ENCODE results near the gene KATNBL1.
"Not testable (repeated sequence)": the region's sequence is repeated elsewhere in the genome, so short reads cannot be mapped to it uniquely, and the experiment has no call there.

KATNBL1 gene

DNA sequence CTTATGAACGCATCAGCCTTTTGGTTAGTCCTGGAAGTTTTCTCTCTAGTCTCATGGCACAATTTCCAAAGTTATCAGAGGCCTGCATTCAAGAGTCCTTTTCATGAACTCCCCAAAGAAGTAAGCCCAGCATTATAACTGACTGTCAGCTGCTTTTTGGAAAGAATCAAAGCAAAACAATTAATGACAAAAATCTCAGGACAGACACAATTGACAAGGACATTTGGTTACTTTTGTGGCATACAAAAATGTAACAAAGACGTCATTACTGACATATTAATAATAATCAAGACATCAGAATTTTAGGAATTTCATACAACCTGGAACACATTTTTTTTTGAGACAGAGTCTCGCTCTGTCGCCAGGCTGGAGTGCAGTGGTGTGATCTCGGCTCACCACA is 21.2 kb downstream of the KATNBL1 start:
- no peak for DNase-seq

DNA sequence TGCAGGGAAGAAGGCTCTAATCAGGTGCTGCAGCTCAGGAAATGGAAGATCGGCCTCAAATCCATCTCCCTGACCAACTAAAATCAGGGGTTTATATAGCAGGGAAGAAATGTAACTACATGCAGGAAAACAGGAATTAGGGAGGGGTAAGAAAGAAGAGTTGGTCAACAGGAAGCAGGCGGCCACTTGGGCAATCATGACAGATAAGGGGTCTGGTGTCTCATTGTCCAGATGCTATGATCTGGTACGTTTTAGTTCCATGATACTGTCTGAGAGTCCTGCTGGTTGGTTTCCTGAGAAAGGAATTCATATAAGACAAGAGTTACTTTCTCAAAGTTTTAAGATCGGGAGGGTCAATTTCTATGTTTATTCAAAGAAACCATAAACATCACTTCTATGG is 24.2 kb downstream of the KATNBL1 start:
- DNase-seq, result no peak

DNA sequence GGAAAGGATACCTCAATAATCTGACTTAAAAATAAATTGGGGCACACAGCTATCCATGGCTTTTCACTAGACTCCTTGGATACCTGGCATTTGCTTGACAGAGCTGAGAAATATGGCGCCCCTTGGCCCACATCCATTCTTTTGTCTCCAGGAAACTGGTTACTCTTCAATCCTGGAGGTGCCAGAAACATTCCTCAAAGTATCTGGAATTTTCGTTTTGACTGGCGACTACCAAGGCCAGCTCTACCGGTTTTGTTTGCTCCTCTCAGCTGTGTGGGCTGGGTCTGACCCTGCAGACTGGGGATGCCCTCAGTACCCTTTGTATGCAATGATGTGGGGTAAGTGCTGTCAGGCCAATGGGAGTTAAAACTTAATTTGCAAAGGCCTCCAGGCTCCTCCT is 27.0 kb downstream of the KATNBL1 start:
- DNase-seq, result no peak

DNA sequence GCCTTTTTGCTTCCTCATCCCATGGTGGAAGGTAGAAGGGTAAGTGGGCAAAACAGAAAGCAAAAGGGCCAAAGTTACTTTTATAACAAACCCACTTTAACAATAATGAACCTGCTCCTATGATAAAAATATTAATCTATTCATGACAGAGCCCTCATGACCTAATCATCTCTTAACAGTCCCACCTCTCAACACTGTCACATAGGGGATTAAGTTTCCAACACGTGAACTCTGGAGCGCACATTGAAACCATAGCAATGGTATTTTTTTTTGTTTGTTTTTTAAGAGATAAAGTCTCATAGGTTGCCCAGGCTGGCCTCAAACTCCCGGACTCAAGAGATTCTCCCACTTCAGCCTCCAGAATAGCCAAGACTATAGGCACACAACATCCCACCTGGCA is 30.7 kb downstream of the KATNBL1 start:
- no peak for DNase-seq

DNA sequence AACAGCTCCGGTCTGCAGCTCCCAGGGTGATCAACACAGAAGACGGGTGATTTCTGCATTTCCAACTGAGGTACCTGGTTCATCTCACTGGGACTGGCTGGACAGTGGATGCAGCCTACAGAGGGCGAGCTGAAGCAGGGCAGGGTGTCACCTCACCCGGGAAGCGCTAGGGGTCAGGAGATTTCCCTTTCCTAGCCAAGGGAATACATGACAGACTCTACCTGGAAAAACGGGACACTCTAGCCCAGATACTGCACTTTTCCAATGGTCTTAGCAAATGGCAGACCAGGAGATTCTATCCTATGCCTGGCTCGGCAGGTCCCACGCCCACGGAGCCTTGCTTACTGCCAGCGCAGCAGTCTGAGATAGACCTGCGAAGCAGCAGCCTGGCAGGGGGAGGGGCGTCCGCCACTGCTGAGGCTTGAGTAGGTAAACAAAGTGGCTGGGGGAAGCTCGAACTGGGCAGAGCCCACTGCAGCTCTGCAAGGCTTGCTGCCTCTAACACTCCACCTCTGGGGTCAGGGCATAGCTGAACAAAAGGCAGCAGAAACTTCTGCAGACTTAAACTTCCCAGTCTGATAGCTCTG is 43.8 kb downstream of the KATNBL1 start:
- not testable (repeated sequence) for DNase-seq

DNA sequence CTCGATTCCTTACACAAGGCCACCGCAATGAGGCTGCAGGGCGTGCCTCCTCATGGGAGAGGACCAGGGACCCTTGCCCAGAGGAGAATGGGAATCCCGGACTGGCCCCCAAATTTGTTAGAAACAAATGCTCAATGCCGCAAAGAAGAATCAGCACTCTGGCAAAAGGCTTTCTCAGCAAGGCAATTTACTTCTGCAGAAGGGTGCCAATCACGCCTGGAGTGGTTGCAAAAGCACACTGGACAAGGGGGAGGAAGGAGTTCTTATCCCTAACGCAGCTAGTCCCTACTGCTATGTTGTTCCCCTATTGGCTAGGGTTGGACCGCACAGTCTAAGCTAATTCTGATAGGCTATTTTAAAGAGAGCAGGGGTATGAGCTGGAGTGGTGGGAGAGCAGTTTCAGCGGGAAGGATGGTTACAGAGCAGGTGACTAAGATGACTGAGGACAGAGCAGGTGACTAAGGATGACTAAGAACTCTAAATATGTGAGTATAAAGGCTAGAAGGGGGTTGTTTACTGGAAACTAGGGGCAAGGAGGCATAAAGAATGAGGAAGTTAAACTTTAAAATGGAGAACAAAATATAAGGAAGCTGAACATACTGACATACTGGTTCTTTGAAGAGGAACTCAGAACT is 48.5 kb downstream of the KATNBL1 start:
- no peak for DNase-seq

DNA sequence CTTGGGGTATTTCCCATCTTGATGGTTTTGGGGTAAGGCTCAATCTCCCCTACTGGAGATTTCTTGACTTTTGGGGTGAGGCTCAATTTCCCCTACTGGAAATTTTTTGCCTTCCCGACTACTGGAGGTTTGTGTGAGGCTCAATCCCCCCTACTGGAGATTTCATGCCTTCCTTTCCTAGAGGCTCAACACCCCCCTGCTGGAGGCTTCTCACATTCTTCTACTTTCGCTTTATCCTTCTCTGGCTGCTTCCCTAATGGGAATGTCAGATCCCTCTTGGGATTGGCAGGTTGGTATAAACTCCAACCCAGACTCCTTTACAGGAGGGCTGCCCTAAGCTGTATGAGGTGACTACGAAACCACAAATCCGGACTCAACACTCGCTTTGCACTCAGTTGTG is 49.2 kb downstream of the KATNBL1 start:
- no peak for DNase-seq

DNA sequence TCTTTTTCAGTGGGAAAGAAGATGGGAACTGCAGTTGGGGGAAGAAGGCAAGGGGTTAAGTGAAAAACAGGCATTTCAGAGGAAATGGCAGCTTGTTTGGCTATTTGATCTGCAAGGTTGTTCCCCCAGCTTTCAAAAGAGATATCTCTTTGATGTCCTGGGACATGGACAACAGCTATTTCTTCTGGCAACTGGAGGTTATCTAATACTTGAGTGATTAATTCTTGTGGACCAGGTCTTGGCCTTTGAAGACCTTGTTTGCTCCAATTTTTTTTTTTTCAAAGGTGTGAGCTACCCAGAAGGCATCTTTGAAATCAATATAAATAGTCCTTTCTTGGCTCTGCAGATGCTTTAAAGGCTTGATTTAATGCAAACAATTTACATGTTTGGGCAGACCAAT is 51.5 kb downstream of the KATNBL1 start:
- no peak for DNase-seq

DNA sequence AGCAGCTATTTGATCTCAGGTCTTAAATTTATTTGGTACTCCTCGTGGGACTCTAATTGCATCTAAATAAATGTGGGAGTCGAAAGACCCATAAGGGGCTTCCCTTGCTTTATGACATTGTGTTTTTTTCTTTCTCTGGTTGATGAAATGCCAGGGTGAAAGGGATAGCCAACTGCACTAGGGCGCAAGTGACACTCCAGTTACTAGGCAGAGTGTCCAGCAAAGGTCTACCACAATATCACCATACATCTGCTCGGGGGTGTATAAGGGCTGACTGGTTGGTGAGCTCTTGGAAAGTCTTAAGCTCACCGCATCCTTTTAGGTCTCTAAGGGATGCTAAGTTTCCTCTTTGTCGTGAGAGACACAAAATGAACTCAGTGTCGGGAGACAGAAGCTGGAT is 54.0 kb downstream of the KATNBL1 start:
- no peak for DNase-seq

DNA sequence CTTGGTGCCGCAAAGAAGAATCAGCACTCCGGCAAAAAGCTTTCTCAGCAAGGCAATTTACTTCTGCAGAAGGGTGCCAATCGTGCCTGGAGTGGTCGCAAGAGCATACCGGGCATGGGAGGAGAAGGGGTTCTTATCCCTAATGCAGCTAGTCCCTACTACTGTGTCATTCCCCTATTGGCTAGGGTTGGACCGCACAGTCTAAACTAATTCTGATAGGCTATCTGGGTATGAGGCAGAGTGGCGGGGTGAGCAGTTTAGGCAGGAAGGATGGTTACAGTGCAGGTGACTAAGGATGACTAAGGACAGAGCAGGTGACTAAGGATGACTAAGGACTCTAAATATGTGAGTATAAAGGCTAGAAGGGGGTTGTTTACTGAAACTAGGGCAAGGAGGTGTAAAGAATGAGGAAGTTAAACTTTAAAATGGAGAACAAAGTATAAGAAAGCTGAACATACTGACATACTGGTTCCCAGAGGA is 55.1 kb downstream of the KATNBL1 start:
- DNase-seq, result no peak

DNA sequence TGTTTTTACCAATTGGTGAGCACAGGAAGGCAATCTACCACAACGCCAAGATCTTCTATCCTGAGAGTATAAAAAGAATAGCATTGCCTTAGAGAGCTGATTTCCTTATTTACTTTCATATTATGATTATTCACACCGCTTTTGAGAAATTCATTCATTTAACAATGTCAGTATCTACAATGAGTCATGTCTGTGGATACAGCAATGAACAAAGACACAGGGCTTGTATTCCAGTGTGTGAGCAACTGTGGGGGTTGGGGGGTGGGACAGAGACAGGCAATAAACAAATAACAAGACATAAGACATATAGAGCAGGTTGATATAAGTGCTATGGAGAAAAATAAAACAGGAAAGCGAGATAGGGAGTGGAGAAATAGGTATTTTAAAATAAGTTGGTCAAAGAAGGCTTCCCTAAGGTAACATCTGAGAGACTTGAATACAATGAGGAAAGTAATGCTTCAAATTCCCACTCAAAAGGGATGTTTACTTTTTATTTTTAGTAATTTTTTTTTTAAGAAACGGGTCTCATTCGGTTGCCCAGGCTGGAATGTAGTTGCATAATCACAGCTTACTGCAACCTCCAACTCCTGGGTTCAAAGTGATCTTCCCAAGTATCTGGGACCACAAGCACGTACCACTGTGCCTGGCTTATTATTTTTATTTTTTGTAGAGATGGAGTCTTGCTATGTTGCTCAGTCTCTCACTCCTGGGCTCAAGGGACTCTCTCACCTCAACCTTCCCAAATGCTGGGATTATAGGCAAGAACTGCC is 62.3 kb downstream of the KATNBL1 start:
- DNase-seq, result no peak

DNA sequence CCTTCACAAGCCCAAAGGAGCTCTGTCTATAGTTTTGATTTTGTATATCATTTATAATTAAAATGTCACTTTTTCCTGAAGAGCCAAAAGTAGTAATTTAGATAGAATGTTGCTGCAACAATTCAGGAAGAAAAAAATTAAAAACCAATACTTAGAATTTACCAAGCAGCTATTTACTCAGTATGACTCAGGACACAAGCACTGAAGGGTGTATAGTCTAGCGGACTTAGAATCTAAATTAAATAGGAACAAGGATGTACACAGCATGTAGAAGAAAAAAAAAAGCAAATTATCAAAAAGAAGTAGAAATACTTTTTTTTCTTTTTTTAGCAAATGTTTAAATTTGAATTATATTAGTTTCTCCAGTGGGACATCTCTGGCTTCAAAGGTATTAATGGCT is 76.4 kb downstream of the KATNBL1 start:
- no peak for DNase-seq

DNA sequence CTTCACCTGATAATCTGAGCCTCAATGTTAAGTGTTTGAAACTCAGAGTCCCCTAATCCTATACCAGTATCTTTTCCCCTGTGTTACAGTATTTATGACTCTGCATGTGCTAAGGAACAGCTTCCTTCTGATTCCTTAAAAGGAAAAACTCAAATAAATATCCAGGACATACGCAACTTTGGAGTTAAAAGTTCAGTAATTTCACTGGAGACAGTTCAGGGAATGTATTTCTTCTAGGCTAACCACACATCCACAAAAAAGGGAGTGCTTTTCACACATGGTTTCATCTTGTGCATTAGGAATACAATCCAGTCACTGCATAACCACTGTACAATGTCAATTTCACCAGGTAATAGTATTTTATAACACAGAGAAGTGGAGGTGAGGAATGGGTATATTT is 77.0 kb downstream of the KATNBL1 start:
- DNase-seq, result no peak

DNA sequence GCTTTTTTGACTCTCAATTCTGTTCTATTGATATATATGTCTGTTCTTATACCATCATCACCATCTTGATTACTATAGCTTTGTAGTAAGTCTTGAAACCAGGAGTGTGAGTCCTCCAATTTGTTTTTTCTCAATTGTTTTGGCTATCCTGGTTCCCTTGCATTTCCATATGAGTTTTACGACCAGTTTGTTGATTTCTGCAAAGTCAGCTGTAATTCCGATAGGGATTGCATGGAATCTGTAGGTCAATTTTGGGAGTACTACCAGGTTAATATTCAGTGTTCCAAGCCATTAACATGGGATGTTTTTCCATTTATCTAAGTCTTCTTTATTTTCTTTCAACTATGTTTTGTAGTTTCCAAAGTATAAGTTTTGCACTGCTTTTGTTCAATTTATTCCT is 81.0 kb downstream of the KATNBL1 start:
- DNase-seq, result no peak

DNA sequence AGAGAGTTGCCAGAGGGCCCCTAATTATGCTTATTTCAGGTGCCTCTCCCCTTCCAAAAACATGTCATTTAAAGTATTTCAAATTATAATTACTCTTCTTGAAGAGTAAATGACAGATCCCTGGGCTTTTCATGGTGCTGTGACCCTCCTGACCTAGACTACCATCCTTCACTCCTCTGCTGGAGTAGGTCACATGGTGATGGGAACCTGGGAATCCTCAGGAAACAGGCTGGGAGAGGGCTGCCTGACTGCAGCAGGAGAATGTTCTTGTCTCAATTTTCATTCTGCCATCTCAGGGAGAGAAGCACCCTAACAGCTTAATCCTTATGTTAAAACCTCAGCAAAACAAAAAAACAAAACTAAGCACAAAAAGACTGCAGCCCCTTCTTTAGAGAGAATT is 83.4 kb downstream of the KATNBL1 start:
- DNase-seq, result no peak

DNA sequence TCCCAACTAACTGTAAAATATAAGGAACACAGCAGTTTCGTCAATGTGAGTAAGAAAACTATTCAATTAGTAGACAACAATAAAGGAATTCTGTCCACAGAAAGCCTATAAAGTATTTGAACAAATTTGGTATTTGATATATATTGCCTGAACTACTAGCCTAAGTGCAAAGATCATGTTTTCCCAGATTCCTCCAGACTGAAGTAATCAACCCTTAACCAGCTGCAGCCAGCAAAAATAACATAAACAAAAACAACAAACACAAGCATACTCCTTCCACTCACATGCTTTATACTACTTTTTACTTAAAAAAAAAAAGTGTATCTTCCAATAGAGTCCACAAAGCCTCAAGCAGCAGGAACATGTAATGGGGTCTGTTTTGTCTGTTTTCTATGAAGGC is 84.0 kb downstream of the KATNBL1 start:
- no peak for DNase-seq

DNA sequence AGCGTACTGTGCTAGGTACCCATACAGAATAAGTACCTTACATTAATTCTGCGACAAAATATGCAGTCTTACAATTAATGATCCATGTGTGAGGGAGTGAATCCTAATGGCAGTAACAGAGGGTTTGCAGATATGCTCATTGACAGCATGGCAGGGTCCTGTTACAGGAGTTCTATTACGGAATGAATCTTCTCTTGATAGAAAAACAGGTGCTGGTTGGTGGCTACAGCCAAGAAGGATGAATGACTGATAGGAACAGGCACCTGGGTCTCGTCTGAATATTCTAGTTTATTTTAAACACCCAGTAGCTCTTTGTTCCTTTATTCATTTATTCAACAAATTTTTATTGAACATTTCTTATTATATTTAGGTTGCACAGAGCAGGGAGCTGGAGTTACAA is 85.2 kb downstream of the KATNBL1 start:
- no peak for DNase-seq

DNA sequence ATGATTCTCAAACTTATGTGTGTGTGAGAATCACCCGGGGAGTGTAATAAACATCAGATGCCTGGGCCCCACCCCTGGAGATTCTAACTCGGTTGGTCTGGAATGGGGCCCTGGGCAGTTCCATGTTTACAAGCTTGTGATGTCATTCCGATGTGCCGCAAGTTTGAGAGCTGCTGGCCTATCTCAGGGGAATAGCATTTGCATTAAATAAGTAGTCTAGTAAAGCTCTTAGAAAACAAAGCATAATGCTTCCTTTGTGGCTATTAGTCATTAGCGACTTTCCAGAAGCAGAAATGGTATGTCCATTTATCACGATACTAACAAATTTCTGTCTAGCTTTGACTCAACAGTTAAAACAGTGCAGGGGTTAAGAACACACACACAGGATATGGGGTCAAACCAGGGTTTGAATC is 87.1 kb downstream of the KATNBL1 start:
- no peak for DNase-seq

DNA sequence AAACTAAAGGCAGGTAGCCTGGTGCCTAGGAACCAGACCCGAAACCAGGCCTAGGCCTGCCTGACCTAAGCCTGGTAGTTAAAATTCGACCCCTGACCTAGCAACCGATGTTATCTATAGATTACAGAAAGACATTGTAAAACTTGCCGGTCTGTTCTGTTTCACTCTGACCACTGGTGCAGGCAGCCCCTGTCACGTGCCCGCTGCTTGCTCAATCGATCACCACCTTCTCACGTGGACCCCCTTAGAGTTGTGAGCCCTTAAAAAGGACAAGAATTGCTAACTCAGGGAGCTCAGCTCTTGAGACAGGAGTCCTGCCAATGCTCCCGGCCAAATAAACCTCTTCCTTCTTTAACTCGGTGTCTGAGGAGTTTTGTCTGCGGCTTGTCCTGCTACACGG is 88.1 kb downstream of the KATNBL1 start:
- not testable (repeated sequence) for DNase-seq

DNA sequence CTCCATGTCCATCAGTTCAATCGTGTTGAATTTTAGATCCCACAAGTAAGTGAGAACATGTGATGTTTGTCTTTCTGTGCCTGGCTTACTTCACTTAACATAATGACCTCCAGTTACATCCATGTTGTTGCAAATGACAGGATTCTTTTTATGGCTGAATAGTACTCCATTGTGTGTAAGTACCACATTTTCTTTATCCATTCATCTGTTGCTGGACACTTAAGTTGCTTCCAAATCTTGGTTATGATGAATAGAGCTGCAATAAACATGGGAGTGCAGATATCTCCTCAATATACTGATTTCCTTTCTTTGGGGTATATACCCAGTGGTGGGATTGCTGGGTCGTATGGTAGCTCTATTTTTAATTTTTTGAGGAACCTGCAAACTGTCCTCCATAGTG is 89.5 kb downstream of the KATNBL1 start:
- DNase-seq, result not testable (repeated sequence)

DNA sequence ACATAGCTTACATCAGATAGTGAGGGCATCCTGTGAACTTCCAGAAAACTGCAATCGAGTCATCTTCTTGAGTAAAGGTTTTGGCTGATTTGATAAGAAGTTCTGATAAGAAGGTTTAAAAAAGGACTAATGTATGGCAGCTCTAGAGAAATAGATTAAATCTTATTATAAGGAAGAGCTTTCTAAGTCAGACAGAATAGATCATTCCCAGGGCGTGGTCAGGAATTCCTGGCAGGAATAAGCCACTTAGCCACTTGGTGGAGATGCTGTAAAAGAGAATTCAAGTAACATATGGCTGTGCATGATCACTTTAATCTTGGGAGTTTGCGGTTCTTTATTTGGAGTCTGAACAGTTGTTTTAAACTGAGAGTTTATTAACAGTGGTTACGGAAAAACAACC is 90.6 kb downstream of the KATNBL1 start:
- no peak for DNase-seq

DNA sequence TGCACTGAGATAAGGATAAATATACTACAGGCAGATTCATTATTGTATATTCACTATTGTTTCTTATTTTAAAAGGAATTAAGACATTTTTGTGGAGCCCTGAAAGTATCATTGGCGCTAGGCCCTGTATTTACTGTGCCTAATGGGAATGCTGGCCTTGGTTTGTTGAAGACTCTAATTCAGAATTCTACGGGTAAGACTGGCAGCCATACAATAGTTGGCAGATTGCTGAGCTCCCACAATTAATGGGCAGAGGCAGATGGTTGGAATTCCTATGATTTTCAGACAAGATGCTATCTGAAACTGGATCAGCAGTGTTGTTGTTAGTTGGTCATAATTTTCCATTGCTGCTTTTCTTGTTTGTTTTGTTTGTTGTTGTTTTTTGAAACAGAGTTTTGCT is 93.3 kb downstream of the KATNBL1 start:
- DNase-seq, result no peak

DNA sequence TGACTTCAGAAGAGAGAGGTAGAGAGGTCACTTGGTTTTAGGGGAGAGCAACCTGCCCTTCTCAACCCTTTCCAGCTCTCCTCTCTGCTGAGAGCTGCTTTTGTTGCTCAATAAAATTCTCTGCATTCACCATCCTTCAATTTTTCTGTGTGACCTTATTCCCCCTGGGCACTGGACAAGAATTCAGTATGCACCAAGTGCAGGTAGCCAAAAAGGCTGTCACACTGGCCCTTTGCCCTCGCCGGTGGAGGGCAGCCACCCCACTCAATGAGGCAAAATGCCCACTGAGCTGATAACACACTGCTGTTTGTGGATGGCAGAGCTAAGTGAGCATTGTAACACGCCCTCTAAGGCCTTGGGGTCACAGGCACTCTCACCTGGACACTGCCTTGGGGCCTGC is 95.2 kb downstream of the KATNBL1 start:
- no peak for DNase-seq

DNA sequence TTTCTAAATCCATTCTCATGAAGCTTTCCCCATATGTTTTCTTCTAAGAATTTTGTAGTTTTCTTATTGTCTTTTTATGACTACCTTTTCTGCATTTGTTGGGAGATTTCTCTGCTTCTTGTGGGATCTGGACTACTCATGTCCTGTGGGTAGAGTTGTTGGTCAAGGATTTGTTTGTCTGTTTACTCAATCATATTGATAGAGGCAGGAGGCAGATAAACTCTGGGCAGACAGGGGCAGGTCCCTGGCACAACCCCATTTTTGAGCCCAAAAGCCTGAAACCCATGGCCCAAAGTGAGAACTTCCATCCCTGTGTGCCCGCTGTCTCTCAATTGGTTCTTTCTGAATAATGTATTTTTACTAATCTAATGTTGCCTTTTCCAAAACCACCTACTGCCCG is 95.7 kb downstream of the KATNBL1 start:
- DNase-seq, result no peak
